NCI-H345 treated with DMSO at 0.1 percent for 48 hours (cell line): ENCODE results near the gene ARHGAP23.
"Not testable (repeated sequence)": the region's sequence is repeated elsewhere in the genome, so short reads cannot be mapped to it uniquely, and the experiment has no call there.

ENCODE experiments used
- DNase-seq: peaks from one replicate; lab custom pipeline; 2025; ENCODE audit not compliant: unreplicated experiment; lab: John Stamatoyannopoulos, UW

The ARHGAP23 gene

DNA sequence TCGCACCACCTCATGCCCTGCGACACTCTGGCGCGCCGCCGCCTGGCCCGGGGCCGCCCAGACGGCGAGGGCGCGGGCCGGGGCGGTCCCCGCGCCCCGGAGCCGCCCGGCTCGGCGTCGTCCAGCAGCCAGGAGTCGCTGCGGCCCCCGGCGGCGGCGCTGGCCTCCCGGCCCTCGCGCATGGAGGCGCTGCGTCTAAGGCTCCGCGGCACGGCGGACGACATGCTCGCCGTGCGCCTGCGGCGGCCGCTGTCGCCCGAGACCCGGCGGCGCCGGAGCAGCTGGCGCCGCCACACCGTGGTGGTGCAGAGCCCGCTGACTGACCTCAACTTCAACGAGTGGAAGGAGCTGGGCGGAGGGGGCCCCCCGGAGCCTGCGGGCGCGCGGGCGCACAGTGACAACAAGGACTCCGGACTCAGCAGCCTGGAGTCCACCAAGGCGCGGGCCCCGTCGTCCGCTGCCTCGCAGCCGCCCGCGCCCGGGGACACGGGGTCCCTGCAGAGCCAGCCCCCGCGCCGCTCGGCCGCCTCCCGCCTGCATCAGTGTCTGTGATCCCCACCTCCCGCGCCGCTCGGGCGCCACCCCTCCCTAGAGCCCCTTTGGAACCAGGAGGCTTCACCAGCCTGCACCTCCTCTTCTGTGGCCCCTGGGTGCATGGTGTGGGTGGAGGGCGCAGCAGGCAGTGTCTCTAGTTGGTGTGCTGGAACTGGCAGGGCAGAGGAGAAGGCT lies 82.3 kb downstream of the ARHGAP23 start:
- no peak for DNase-seq

DNA sequence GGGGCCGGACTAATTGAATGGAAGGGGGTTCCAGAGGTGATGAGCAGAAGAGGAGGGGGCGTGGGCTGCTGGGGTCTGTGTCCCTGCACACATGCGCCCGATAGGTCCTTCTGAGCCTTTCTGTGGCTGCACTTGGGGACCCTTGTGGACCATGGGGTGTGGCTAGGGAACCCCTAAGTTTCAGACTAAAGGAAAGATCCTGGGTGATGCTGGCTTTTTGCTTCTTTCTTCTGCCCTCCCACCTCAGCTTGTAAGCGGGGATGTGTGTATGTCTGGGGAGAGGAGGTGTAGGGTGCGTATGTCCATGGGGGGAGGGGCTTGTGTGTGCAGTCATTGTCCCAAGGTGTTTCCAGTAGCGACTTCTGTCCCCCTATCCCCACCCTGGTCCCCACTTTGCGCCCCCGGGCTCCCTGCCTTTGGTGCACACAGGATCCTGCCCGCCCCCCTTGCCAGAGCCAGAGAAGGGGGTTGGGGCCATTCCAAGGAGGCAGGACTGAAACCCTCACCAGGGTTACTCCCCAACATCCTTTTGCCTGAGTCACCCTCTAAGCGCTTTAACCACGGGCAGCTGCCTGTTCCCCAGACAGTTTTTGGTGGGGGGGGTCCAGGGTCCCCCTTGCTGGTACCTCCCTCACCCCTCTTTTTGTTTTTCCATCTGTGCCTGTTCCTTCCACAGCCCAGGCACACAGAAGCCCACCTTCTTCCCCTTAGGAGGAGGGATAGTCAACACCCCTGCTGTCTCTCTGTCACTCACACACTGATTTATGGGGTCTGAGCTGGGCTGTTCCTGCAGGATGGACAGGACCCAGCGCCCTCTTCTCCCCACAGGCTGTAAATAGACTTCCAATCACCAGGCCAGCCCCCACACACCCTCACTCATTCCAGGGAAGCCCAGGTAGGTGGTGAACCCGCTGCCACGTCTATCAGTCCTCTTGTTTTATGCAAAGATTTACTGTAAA lies 83.2 kb downstream of the ARHGAP23 start:
- DNase-seq, result no peak

DNA sequence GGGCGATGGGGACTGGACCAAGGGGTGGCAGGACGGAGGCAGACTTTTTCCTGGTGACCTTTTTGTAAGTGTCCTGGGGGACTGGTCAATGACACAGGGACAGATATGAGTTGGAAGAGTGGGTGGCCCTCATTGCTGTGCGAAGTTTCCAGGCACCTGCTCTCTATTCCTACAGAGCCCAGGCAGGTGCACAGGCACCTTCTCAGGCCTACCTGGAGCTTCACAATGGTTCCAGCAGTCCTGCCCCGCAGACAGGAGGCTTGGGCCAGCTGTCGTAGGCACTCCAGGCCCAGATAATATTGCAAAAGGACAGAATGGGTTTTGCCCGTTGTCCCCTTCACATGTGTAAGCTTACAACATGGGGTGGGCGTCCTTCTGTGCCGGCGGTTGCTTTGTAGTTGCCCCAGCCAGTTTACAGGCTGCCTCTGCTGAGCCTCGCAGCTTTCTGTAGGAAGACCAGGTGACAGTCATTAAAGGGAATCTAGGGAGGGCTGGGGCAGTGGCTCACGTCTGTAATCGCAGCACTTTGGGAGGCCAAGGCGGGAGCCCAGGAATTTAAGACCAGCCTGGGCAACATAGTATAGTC lies 84.3 kb downstream of the ARHGAP23 start:
- no peak for DNase-seq

DNA sequence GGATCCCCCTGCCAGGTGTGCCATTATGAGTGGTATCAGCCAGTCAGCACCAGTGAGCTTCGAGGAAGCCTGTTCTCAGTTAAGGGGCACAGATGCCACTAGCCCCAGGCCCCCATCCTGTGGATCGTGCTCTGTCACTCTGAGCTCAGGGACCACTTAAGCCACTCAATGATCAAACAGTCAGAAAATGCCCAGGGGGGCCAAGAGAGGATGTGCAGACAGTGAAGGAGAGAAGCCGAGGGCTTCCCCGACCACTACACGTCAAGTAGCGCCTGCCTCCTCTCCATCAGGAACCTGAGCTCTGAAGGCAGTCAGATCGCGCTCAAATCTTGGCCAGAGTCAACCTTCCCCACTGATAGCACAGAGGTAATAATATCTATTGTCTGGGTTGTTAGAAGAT lies 98.3 kb downstream of the ARHGAP23 start:
- not testable (repeated sequence) for DNase-seq

DNA sequence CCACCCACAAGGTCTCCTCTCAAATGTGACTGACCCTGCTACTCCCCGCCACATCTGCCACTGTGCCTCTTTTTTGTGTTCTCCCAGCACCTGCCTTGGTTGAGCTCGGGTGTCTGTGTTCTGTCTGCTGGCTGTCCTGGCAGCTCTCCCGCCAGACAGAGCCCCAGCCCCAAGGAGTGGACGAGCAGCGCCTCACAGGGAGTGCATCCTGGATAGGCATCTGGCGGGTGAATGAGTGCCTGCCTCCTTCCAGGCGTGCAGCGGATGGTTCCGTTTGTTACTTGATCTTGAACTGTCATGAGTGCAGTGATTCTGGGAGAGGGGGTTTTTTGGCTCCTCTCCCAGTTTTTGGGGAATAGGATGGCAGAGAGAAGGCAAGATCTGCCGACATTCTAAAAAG lies 99.9 kb downstream of the ARHGAP23 start:
- DNase-seq, result not testable (repeated sequence)

DNA sequence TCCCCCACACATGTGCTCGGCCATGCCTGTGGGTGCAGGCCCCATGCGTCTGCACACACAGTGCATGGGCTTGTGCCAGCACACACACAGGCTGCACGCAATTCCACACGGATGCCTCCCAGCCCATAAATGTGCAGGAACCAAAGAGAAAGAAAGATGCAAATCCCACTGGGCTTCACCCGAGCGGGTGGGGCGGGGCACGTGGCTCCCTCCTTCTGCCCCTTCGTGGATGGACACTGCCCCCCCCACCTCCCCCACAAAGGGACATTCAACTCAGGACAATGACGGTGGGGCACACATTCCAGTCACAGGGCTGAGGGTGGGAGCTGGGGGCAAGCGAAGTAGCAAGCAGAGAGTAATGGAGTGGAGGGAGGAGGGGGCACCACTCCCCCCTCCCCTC lies 102.6 kb downstream of the ARHGAP23 start:
- not testable (repeated sequence) for DNase-seq

DNA sequence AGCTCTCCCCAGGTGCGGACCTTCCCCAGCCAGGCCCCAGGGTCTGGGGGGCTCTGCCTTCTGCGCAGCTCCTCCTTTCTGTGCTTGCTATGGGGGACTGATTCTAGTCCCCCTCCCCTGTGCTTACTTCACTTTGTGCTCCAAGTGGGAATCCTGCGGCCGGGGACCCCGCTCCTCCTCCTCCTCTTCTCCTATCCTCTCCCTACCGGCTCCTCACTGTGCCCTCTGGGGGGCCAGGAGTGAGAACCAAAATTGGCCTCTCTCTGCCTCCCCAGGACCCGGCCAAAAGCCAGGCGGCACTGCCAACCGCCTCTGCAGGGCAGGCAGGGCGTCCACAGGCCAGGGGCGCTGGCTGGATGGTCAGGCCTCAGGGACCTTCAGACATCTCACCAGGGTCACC lies 103.5 kb downstream of the ARHGAP23 start:
- DNase-seq, result not testable (repeated sequence)

DNA sequence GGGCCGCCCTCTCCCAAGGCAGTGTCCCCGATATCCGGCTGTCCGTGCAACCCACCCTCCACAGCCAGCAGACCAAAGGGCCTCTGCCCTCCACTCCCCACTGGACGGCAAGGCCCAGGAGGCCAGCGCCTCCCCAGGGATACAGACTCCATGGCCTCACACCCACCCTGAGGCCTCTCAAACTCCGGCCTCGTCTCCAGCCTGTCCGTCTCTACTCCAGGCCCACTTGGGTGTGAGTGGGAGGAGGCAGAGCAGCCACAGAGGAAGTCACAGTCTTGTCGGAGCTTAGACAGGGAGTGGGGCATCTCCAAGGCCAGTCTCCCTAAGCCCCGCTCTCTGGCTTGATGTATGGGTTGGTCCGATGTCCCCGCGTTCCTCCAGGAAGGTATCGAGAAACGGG lies 104.2 kb downstream of the ARHGAP23 start:
- no peak for DNase-seq

DNA sequence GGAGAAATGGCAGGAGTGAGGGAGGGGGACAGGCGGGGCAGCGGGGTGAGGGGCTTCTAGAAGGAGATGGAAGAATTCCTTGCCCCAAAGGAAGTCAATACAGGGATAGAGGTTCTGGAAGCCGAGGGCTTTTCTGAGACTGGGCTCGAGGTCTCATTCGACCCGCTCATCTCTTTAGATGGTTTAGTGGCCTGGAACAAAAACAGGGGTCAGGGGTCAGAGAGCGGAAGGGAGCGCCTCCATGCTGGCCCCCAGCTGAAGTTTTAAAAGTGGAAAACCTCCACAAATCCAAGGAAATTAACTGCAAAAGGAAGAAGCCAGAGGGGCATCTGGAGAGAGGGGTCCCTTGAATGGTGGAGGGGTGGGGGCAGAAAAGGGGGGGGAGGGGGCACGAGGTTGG lies 105.0 kb downstream of the ARHGAP23 start:
- DNase-seq, result no peak

DNA sequence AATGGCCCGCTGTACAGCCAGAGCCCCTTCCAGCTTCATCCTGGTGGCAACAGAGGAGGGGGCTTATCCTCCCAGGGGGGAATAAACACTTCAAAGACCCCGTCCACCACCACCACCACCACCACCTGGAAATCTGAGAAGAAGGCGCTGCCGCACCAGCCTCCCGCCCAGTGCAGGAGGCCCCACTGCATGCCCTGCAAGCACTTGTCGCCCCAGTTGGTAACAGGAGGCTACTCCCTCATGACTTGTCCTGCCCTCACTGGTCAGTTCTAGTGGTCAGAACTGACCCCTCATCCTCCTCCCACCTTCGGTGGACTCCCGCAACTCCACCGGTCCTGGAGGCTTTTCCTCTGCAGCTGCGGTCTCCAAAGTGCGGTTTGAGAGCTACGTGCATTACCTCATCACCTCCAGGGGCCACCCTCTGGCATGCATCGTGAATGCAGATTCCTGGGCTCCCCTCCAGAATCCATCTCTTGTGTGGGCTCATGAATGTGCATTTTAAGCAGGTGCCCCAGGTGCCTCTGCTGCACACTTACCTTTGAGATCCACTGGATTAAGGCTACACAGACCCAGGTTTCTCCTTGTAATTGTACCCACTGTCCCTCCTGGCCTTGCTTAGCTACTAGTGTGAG lies 105.7 kb downstream of the ARHGAP23 start:
- DNase-seq, result no peak

DNA sequence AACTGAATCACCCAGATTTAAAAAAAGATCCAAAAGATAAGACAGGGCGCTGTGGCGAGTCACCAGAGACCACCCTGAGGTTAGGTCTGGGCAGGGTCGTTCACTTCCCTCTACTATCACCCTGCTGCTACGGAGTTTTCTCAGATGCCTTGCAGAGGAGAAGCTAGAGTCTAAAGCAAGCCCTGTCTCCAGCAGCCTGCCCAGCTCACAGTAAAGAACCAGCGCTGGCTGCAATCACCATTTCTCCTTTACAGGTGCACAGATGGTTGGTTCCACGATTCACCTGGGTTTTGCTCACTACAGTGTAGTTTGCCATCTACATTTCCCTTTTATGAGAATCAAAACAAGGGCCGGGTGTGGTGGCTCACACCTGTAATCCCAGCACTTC lies 106.2 kb downstream of the ARHGAP23 start:
- no peak for DNase-seq

DNA sequence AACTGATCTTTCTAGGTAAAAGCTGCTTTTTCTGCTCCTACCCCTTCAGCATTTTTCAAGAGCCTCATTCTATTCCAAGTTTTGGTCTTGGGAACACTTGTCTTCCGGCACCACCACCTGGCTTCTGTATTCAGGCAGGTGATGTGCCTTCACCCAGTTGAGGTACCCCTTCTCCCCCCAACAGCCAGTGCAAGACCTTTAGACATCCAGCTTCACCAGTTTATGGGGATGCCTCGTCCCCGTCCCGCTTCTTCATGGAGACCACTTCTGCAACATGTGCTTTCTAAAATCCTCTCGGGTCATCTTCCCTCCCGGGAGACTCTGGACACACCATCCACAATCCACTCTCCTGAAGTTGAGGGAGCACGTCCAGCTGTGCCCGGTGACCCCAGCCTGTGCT lies 107.6 kb downstream of the ARHGAP23 start:
- no peak for DNase-seq

DNA sequence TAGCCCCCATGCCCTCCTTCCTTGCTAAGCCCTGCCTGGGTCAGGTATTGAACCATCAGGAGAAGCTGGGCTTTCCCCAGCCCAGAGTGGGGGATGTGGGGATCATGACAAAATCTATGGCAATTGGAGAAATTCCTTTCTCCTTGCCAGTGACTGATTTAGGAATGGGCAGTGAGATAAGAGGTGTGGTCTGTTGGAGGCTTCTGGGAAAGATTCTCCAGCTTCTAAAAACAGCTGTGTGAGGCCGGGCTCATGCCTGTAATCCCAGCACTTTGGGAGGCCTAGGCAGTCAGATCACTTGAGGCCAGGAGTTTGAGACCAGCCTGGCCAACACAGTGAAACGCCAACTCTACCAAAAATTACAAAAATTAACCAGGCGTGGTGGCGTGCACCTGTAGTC lies 108.4 kb downstream of the ARHGAP23 start:
- DNase-seq, result no peak

DNA sequence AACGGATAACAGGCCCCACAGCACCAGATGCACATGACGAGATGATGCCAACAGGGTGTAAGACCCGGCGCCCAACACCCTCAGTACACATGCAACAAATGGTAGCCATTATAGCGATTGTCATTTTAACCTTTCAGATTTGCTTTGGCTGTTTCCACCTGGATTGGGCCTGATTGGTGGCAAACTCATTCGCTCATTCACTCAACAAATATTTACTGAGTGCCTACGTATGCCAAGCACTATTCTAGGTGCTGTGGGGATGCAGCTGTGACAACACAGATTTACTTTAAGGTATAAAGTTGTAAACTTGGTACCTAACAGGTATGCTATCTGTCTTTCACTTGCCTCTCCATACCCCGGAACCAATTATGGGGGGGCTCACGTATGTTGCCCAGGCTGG lies 110.6 kb downstream of the ARHGAP23 start:
- peak; percentile 39 for DNase-seq

DNA sequence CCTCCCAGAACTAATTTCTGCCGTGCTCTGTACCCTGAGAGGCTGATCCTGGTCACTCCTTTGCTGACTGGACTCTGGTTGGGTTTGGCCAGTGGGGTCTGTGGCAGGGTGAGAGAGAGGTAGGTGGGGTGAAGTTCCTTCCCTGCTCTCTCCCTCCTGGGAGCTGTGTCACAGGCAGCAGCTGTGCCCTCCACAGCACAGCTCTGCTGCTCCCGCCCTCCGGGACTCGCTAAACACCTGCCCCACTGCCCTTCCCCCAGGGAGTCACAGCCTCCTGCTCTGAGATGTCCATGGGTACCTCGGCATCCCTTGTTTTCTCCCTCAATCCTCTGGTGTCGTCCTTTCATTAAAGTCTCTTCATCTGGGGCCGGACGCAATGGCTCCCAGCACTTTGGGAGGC lies 111.1 kb downstream of the ARHGAP23 start:
- peak; percentile 21 for DNase-seq

DNA sequence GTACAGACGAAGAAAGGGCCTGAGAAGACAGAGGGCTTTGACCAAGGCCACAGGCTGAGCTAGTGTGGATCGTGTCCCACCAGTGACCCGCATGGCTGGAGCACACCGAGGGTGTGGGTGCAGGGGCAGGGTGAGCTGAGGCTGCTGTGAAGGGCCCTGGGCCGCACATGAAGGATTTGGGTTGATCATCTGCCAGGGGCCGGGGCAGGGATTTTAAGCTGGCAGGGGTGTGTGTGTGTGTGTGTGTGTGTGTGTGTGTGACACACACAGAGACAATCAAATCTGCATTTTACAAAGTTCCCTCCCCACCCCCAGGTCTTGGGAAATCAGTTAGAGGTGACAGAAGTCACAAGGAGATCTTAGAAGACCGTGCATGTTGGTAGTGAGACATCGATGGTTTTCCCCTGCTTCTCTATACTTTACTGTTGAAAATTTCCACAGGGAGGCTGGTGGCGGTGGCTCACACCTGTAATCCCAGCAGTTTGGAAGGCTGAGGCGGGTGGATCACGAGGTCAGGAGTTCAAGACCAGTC lies 112.3 kb downstream of the ARHGAP23 start:
- no peak for DNase-seq

DNA sequence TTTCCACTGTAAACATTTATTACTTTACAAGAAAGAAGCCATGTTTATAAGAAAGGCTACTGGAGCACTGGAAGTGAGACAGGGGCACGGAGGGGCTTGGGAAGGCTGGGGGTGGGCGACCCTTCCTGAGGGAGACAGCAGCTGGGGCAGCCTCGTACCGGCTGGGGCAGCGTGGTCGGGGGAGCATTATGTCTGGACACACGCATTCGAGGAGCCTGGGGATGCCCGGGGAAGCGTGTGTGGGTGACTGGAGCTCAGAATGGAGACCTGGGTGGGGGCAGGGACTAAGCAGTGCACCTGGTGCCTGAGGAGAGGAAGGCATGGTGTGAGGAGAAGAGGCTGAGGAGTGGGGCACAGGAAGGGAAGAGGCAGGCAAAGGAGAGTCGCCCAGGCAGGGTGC lies 113.0 kb downstream of the ARHGAP23 start:
- peak; percentile 31 for DNase-seq

DNA sequence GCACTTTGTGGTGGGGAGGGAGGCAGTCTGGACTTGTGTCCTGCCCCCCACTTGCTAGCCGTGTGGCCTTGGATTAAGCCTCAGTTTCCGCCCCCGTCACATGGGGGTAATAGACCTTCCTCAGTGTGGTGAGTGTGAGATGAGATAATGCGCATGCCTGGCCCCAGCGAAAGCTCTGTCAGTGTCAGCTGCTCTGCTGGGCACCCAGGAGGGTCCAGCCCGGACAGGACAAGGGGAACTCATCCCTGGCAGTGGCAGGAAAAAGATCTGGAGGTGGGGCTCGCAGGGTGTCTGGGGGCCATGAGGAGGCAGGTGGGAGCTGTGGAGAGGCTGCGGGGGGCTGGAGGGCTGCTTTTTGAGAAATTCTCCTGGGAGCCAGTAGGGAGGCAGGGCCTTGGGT lies 114.0 kb downstream of the ARHGAP23 start:
- no peak for DNase-seq

DNA sequence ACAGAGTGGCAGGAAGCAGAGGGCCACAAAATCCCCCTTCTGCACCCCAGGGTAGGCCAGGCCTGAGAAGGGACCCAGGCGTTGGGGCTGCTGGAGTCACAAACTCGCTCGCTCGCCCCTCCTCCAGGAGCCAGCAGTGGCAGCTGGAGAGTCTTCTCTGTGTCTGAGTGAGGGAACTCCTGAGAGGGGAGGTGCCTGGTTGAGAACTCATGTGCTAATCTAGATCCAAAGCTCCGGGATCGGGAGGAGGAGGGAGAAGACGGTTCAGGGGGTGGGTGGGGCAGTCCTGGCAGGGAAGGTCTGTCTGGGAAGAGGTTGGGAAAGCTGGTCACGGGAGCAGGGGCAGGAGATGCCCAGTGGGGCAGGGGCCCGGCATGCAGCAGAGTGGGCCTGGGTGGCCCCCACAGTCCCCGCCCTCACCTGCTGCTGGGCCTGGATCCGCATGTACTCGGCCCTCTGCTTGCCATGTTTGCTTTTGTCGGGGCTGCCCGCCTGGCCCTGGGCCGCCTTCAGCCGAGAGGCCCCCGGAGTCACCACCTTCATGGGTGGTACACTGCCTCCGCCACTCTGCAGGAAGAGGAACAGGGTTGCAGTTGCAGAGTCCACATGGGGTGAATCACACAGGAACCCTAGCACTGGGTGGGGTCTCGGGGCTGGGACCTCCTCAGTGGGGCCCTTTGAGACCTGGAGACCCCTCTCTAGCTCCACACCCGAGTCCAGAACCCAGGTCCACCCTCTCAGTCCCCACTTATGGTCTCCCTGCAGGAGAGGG lies 115.3 kb downstream of the ARHGAP23 start:
- no peak for DNase-seq

DNA sequence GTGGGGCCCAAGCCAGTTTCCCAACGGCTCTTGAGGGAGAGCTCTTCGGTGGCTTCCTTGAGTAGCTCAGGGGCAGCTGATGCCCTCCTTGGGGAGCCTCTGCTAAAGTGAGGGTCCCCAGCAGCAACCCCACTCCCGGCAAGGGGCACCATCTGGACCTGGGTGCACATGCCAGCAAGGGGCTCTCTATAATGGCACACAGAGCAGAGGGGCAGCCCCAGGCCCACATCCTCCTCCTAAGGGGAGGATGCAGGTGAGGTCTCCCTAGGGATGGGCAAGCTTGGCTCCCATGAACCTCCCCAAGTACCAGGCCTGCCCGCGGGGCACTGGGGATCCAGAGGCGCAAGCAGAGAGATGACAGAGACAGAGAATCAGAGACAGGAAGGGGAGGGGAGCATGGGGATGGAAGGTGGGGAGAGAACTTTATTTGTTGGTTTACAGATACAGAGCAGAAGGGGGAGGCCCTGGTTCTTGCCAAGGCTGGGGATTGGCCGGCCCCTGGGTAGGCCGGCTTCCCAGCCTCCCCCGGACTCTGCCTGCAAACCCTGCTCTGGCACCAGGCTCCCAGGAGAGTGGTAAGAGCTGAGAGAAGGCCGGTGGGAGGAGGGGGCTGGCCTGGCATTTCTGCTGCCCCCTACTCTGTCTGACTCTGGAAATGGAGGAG lies 116.0 kb downstream of the ARHGAP23 start:
- DNase-seq, result no peak
